ENCODE measurements around the gene ECHS1. TPM values are rescaled to one million over a fixed set of nuclear protein-coding genes. Genes with fewer than 3 reads are reported as not detected.

ECHS1 gene
- total and polyA plus RNA-seq, 12 donors, result 74.4 to 280 (median 138) TPM

DNA sequence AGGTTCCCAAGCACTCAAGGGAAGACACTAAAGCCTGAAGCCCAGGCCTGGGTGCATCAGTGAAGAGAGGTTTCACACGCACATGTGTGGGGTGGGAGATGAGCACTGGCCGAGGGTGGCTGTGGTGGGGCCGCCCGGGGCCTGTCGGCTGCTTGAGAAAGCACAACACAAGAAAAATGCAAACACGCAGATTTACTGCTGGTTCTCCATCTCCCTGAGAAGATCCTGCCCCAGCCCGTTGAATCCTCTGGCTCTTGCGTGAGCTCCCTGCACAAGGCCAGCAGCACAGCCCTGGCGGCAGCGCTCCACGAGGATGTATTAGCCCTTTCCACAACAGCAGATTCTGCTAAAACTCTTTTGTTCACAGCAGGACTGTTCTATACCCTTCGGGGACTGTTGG lies 58.2 kb downstream of the ECHS1 start:
- Histone ChIP-seq H3K4me1 (replicated peaks in 1 of 2) (no peaks in the 10 kb centered on the region), H3K27me3 (no peaks in the 10 kb centered on the region), H3K36me3 (replicated peaks in 1 of 2) (peaks cover 0 to 25% of the 10 kb centered on the region in 2 donors), H3K27ac (no peak overlapping the region), H3K9me3 (replicated peaks in 1 of 3) (no peaks in the 10 kb centered on the region), H3K4me3 (no peak overlapping the region)
- TF ChIP-seq POLR2A (IDR thresholded peaks at IDR 0.05), result no peak
- TF ChIP-seq, protein P1, sequence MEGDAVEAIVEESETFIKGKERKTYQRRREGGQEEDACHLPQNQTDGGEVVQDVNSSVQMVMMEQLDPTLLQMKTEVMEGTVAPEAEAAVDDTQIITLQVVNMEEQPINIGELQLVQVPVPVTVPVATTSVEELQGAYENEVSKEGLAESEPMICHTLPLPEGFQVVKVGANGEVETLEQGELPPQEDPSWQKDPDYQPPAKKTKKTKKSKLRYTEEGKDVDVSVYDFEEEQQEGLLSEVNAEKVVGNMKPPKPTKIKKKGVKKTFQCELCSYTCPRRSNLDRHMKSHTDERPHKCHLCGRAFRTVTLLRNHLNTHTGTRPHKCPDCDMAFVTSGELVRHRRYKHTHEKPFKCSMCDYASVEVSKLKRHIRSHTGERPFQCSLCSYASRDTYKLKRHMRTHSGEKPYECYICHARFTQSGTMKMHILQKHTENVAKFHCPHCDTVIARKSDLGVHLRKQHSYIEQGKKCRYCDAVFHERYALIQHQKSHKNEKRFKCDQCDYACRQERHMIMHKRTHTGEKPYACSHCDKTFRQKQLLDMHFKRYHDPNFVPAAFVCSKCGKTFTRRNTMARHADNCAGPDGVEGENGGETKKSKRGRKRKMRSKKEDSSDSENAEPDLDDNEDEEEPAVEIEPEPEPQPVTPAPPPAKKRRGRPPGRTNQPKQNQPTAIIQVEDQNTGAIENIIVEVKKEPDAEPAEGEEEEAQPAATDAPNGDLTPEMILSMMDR (IDR thresholded peaks at IDR 0.05), result no peak
- DNase-seq, result no peak
- WGBS, 4 donors, result 77 to 95% (median 90%) methylated on average over 3 to 12 of the region's 12 CpGs
- intact Hi-C loops (cut with DNase I), result loop anchor here in 1 of 2 donors (10.0 kb wide), 1 partner anchor 170 kb away; no protein-coding TSS in a partner anchor

DNA sequence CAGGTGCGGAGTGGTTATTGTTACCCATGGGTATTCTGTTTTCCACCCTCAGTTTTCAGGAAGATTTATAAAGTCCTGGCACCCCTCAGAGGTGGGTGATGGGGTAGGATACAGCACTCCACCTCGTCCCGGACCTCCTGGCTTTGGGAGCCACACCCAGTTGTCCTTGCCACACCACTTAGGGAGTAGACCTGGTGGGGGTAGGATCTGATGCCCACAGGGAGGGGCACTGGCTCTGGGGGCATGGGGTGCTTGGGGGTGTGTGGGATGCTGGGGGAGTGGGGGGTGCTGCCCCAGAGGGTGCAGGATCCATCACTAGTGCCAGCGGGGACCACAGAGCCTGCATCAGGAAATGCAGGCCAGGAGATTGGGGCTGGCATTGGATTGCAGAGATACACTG lies 60.0 kb downstream of the ECHS1 start:
- intact Hi-C loops (cut with DNase I), result loop anchor here in 1 of 2 donors (10.0 kb wide), 1 partner anchor 168 kb away; no protein-coding TSS in a partner anchor
- Histone ChIP-seq H3K36me3 (replicated peaks in 1 of 2) (peaks cover 0 to 30% of the 10 kb centered on the region in 2 donors), H3K4me3 (no peak overlapping the region), H3K27ac (no peak overlapping the region), H3K27me3 (no peaks in the 10 kb centered on the region), H3K9me3 (replicated peaks in 1 of 3) (no peaks in the 10 kb centered on the region), H3K4me1 (replicated peaks in 1 of 2) (no peaks in the 10 kb centered on the region)
- WGBS, 4 donors, result 58 to 88% (median 73%) methylated on average over 3 to 4 of the region's 4 CpGs
- no peak for DNase-seq
- TF ChIP-seq, protein P1 (IDR thresholded peaks at IDR 0.05), result no peak
- TF ChIP-seq POLR2A (IDR thresholded peaks at IDR 0.05), result no peak

DNA sequence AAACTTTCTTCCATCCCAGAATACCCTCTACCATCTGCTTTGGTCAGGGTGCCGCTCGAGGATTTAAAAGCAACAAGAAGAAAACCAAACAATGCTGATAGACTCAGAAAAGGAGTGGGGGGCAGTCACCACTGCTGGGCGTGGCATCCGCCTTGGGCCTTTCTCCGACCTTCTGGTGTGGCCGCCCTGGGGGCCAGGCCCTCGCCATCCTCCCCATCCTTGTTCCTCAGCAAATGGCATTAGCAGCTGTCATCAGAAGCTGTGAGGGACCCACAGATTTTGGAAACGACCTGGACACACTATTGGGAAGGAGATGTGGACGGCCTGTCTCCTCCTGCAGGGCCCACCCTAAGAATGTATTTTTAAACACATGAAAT lies 60.4 kb downstream of the ECHS1 start:
- 89 to 97% (median 93%) methylated on average over 9 of the region's 9 CpGs for WGBS, 4 donors
- Histone ChIP-seq H3K36me3 (replicated peaks in 1 of 2) (peaks cover 0 to 30% of the 10 kb centered on the region in 2 donors), H3K27me3 (no peaks in the 10 kb centered on the region), H3K4me1 (replicated peaks in 1 of 2) (peaks cover 1 to 3% of the 10 kb centered on the region in 2 donors), H3K9me3 (replicated peaks in 1 of 3) (no peaks in the 10 kb centered on the region), H3K27ac (no peak overlapping the region), H3K4me3 (no peak overlapping the region)
- intact Hi-C loops (cut with DNase I), result loop anchor here in 1 of 2 donors (10.0 kb wide), 1 partner anchor 168 kb away; no protein-coding TSS in a partner anchor
- TF ChIP-seq, protein P1 (IDR thresholded peaks at IDR 0.05), result no peak
- no peak for TF ChIP-seq POLR2A (IDR thresholded peaks at IDR 0.05)
- no peak for DNase-seq

Small RNA genes within 50 kb of the gene (microRNA-seq; reads per million reads assigned to microRNA genes)
- 0.76 to 2.2 (median 1.4) reads per million in 3 donors for gene MIR3944

Small RNA genes within 50 kb of the gene (small RNA-seq; reads per million reads assigned to genes)
- gene AL360181.4 (0 reads per million in 2 donors), gene BANF1P2 (0 reads per million in 2 donors), gene MIR3944 (0 reads per million in 2 donors)

Other genes starting within 250 kb of the ECHS1 start
- 10 to 100 TPM in 8 of 9 donors, 1 to 10 TPM in 1; 9.7 to 93.4 (median 40.7) TPM for gene KNDC1, start 213.1 kb downstream of the ECHS1 start, total RNA-seq
- 10 to 100 TPM in 2 of 3 donors, 1 to 10 TPM in 1; 1.0 to 53.2 (median 19.2) TPM for gene KNDC1, start 213.1 kb downstream of the ECHS1 start, polyA plus RNA-seq
- under 1 TPM in 1 of 9 donors, not detected in 8; 0.19 TPM for gene UTF1, start 143.1 kb downstream of the ECHS1 start, total RNA-seq
- under 1 TPM in 1 of 3 donors, not detected in 2; 0.24 TPM for gene UTF1, start 143.1 kb downstream of the ECHS1 start, polyA plus RNA-seq
- 1 to 10 TPM in 6 of 9 donors, under 1 TPM in 3; 0.06 to 3.0 (median 1.3) TPM for gene VENTX, start 135.5 kb downstream of the ECHS1 start, total RNA-seq
- gene VENTX, start 135.5 kb downstream of the ECHS1 start, polyA plus RNA-seq, result 1 to 10 TPM in 2 of 3 donors, under 1 TPM in 1; 0.26 to 4.4 (median 1.7) TPM
- gene ADAM8, start 96.5 kb downstream of the ECHS1 start, total RNA-seq, result 1 to 10 TPM in 8 of 9 donors, under 1 TPM in 1; 0.61 to 5.3 (median 3.4) TPM
- gene ADAM8, start 96.5 kb downstream of the ECHS1 start, polyA plus RNA-seq, result 1 to 10 TPM in 2 of 3 donors, under 1 TPM in 1; 0.66 to 7.7 (median 5.2) TPM
- gene TUBGCP2, start 64.5 kb downstream of the ECHS1 start, total RNA-seq, result 10 to 100 TPM; 30.9 to 77.8 (median 61.1) TPM
- gene TUBGCP2, start 64.5 kb downstream of the ECHS1 start, polyA plus RNA-seq, result 100 to 1,000 TPM in 2 of 3 donors, 10 to 100 TPM in 1; 54.1 to 234 (median 145) TPM
- 10 to 100 TPM; 19.6 to 45.4 (median 38.3) TPM for gene ZNF511, start 64.4 kb downstream of the ECHS1 start, total RNA-seq
- 100 to 1,000 TPM in 2 of 3 donors, 10 to 100 TPM in 1; 20.0 to 146 (median 102) TPM for gene ZNF511, start 64.4 kb downstream of the ECHS1 start, polyA plus RNA-seq
- 10 to 100 TPM in 2 of 9 donors, 1 to 10 TPM in 2, under 1 TPM in 1, not detected in 4; 0.55 to 21.5 (median 7.0) TPM for gene CALY, start 36.5 kb downstream of the ECHS1 start, total RNA-seq
- gene CALY, start 36.5 kb downstream of the ECHS1 start, polyA plus RNA-seq, result 10 to 100 TPM in 2 of 3 donors, 1 to 10 TPM in 1; 6.0 to 30.7 (median 18.3) TPM
- under 1 TPM in 1 of 9 donors, not detected in 8; 0.46 TPM for gene PRAP1, start 26.0 kb downstream of the ECHS1 start, total RNA-seq
- gene PRAP1, start 26.0 kb downstream of the ECHS1 start, polyA plus RNA-seq, result under 1 TPM in 2 of 3 donors, not detected in 1; 0.44 to 0.88 TPM
- 10 to 100 TPM in 7 of 9 donors, 1 to 10 TPM in 2; 6.2 to 47.9 (median 14.0) TPM for gene FUOM, start 15.3 kb downstream of the ECHS1 start, total RNA-seq
- 10 to 100 TPM in 2 of 3 donors, 1 to 10 TPM in 1; 4.8 to 35.7 (median 22.6) TPM for gene FUOM, start 15.3 kb downstream of the ECHS1 start, polyA plus RNA-seq
- 10 to 100 TPM in 3 of 9 donors, 1 to 10 TPM in 6; 2.3 to 34.4 (median 7.1) TPM for gene PAOX, start 5.9 kb upstream of the ECHS1 start, total RNA-seq
- 10 to 100 TPM in 1 of 3 donors, 1 to 10 TPM in 2; 1.0 to 10.6 (median 5.5) TPM for gene PAOX, start 5.9 kb upstream of the ECHS1 start, polyA plus RNA-seq
- gene MTG1, start 20.8 kb upstream of the ECHS1 start, total RNA-seq, result 10 to 100 TPM; 24.0 to 68.6 (median 45.7) TPM
- gene MTG1, start 20.8 kb upstream of the ECHS1 start, polyA plus RNA-seq, result 100 to 1,000 TPM in 1 of 3 donors, 10 to 100 TPM in 2; 44.1 to 118 (median 88.1) TPM
- 1 to 10 TPM in 1 of 9 donors, under 1 TPM in 5, not detected in 3; 0.10 to 1.2 (median 0.44) TPM for gene SPRN, start 51.3 kb upstream of the ECHS1 start, total RNA-seq
- gene SPRN, start 51.3 kb upstream of the ECHS1 start, polyA plus RNA-seq, result 1 to 10 TPM in 1 of 3 donors, under 1 TPM in 2; 0.54 to 1.8 (median 0.60) TPM
- 1 to 10 TPM in 6 of 9 donors, under 1 TPM in 3; 0.42 to 5.5 (median 2.2) TPM for gene SCART1, start 80.6 kb upstream of the ECHS1 start, total RNA-seq
- gene SCART1, start 80.6 kb upstream of the ECHS1 start, polyA plus RNA-seq, result 1 to 10 TPM in 2 of 3 donors, under 1 TPM in 1; 0.42 to 2.7 (median 1.4) TPM
- 1 to 10 TPM in 5 of 9 donors, under 1 TPM in 3, not detected in 1; 0.17 to 4.2 (median 1.1) TPM for gene CYP2E1, start 154.0 kb upstream of the ECHS1 start, total RNA-seq
- gene CYP2E1, start 154.0 kb upstream of the ECHS1 start, polyA plus RNA-seq, result 1 to 10 TPM; 3.6 to 8.1 (median 4.0) TPM
- gene SYCE1, start 192.2 kb upstream of the ECHS1 start, total RNA-seq, result 1 to 10 TPM in 5 of 9 donors, under 1 TPM in 1, not detected in 3; 0.52 to 6.2 (median 1.3) TPM
- gene SYCE1, start 192.2 kb upstream of the ECHS1 start, polyA plus RNA-seq, result 1 to 10 TPM in 2 of 3 donors, under 1 TPM in 1; 0.92 to 9.2 (median 3.5) TPM